Suppressor macrophage treated with lipopolysaccharide for 4 hours (primary cell): Measurements from ENCODE around the gene SLC39A11.

Experiments
- DNase-seq: peaks from one replicate; pipeline ENCODE4 v3.0.0-alpha.2; 2020

SLC39A11 gene

DNA sequence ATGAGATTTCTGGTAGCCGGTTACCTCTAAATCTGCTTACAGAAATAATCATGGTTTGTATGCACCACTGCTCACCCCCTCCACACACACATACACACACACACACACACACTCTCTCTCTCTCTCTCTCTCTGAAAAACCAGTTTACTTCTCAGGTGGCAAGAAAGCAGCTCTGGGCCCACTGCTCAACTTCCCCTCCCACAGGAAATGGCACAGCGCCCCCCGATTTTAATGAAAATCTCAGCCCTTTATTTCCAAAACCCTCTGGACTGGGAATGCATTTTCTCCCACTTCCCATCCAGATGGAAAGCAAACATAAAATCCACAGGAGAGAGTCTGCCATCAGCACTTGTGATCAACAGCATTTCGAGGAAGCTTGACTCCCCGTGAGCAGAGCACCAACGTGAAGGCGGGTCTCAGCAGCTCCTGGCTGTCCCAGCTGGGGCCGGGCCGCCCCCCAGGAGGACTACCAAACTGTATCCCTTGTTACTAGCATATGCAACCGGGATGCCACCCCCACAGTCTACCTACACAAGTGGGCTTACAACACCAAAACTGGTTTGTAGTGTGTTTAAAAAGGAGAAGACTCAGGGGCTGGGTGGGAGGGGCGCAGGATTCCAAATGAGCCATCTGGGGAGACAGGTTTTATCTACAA, 121.1 kb downstream of the SLC39A11 start:
- DNase-seq, result no peak

DNA sequence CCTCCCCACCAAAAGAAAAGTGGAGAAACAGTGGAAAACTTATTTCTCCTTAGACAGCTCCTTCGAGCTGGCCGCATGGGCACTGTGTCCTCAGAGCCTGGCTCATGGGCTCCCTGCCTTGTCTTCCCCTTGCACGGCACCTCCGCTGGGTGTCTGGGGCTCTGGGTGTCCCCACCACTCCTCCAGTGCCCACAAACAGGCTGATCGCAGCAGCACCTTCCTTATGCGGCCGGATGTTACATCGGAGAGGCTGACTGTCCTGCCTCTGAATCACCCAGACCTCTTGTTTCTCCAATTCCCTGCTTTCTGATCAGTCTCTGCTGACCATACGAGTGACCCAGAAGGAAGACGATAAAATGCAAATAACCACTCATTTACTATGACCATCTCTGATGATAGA, 121.7 kb downstream of the SLC39A11 start:
- no peak for DNase-seq

DNA sequence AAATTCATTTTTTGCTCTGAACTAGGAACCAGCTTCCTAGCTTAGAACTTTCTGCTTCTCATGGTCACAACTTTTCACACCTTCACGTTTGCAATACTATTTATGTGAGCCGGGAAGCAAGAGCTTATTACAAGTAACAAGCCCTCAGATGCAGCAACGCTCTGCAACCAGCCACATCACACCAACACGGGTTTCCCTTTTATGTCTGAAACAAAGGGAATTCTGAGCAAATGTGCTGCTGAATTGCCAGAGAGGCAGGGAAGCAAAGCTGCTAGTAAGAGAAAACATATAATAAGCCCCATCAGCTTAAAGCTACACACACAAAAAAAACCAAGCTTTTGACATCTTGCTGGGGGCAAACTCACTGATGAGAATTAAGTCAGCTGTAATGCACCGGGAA, 122.2 kb downstream of the SLC39A11 start:
- DNase-seq, result no peak

DNA sequence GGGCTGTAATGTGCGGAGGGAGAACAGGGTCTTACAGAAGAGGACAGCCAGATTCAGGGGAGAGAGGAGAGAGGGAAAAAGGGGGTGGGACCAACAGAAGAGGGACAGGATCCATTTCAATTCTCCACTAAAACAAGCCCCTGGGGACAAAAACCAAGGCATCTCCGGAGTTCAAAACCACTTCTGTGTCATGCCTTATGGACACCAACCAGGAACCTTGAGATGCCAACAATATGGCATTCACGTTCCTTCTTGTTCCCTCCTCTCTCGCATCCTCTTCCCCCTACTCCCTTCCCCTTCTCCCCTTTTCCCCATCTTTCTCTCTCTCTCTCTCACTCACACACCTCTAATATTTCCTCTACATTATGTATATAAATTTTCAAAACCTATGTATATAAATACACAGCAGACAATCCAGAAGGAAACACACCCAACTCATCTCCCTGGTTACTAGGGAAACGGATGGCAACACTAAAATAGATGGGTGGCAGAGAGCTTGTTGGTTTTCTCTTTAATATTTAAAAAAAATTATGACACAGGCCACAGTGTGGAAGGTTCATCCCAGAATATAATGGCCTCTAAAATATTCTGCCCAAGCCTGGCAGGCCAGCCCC, 123.1 kb downstream of the SLC39A11 start:
- DNase-seq, result no peak

DNA sequence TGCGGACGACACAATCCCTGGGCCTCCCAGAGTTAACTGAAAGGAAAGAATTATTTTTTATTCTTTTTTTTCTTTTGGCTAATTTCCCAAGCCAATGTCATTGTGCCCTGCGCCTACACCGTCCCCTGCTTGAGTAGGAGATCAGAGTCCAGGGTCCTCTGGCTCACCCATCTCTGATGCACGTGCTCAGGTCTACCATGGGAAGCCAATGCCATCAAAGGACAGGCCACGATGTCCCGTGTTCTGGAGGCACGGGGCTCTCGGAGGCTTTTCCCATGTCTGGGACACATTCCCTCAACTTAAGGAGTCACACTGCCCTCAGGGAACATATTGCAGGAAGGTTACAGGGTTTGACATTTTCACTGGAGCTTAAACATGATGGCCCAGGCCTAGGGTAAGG, 123.7 kb downstream of the SLC39A11 start:
- DNase-seq, result no peak

DNA sequence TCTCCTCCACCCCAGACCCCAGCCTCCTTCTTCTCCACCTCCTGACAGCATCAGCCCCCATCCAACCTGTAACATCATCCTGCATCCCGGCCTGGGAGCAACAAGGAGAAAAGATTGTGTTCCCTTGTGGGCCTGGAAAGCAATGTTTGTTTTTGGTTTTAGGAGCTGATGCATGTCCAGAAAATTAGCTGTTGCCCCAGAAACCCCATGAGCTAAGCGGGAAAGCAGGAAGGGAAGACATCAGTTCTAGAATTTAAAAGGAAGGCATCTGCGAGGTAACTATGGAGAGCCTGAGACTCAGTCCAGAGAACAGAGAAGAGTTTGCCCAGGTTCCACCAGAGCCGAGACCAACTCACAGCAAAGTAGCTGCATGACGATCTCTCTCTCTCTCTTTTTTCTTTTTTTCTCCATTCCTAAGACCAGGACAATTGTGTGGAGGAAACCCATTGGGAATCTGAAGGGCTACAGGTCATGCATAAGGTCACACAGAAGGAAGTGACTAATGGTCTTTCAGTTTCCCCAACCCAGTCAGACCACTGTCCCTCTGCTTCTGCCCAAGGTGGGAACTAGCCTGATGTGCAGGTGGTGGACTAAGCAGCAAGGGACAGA, 124.4 kb downstream of the SLC39A11 start:
- DNase-seq, result no peak

DNA sequence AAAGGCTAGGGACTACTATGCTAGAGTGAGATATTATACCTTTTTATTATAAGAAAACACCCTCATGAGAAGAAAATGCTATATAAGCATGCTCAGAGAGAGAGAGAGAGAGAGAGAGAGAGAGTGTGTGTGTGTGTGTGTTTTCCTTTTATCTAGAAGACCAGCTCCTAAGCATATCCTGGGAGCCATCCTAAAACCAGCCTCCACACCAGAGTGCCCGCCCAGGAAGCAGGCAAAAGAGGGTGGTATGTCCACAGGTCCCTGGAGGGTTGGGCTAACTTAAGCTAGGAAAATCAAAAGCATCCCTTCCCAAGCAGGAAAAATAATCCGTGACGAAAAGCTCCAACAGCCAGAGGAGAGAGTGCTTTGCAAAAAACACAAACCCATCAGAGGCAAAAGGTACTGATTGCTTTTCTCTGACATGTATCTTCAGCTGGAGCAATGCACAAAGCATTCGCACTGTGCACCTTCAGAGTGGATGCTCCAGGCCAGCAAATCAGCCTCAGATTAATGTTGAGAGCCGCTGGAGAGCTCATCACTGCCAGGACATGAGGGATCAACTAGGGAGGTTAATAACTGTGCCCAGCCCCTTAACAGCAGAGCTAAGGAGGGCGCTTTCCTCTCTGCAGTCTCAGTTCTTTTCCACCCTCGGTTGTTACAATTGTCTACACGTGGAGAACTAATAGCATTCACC, 125.1 kb downstream of the SLC39A11 start:
- DNase-seq, result no peak

DNA sequence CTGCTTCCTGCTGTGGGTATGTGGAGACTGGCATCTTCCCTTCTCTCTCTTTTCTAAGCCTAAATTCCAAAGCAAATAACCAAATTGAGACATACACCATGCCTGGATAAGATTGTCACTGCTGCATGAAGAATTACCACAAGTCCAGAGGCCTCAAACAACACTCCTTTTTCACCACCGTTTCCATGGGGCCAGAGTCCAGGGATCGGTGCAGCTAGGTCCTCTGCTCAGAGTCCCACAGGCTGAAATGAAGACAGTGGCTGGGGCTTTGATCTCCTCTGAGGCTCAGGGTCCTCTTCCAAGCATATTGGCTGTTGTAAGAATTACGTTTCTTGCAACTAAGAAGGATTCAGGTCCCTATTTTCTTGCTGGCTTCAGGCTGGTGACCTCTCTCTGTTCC, 130.4 kb downstream of the SLC39A11 start:
- DNase-seq, result no peak

DNA sequence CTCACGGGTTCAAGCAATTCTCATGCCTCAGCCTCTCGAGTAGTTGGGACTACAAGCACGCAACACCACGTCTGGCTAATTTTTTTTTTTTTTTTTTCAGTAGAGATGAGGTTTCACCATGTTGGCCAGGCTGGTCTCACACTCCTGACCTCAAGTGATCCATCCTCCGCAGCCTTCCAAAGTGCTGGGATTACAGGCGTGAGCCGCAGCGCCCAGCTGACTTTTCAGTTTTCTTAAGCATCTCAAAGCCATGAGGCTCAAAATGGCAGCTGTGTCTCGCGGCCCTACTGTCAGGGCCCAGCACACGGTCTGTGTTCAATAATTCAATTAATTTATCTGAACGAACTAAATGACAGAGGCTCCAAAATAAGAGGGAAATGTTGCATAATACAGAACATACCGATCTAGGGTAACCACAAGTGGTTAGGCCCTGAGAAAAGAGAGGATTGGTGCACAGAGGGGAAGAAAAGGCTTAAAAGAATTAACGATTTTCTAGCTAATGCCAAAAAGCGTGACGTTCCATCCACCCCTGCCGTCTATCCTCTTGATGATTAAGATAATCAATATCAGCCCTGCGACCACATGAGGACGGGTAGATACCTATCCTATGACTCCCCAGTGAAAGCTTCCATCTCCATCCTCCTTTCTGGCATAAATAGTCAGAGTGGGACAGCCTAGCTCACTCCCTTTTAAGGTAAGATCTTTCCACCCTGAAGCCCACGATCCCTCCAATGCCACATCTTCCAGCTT, 136.9 kb downstream of the SLC39A11 start:
- DNase-seq, result no peak

DNA sequence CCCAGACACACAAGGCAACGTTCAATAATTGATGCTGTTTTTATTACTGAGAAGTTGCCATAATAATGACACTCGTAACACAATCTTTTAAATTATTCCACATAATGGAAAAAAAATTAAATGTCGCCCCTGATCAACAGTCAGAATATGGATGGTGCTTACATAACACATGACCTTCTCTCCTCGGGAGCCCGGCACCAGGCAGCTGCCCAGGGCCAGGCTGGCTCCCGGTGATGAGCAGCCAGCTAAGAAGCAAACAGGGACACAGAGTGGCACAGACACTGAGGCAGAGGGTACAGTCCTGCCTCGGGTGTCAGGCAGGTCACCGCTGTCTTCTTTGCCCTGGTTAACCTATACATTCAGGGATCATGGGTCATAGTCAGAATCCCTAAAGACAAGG, 137.9 kb downstream of the SLC39A11 start:
- no peak for DNase-seq

DNA sequence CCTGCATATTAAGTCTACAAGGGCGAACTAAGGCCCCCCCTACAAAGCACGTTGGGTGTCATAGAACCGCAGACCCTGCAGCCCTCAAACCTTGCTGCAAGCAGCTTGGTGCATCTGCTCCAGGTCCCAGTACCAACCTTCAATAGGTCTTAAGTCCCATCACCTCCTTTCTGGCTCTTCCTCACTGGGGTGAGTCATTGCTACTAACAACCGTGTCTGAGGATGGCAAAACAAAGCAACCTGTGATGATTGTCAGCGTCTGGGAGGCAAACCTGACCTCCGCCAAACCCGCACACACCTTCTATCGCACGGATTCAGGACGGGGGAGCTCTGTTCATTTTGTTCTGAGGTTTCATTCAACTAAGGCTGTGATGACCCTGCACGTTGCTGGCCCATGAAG, 138.9 kb downstream of the SLC39A11 start:
- no peak for DNase-seq

DNA sequence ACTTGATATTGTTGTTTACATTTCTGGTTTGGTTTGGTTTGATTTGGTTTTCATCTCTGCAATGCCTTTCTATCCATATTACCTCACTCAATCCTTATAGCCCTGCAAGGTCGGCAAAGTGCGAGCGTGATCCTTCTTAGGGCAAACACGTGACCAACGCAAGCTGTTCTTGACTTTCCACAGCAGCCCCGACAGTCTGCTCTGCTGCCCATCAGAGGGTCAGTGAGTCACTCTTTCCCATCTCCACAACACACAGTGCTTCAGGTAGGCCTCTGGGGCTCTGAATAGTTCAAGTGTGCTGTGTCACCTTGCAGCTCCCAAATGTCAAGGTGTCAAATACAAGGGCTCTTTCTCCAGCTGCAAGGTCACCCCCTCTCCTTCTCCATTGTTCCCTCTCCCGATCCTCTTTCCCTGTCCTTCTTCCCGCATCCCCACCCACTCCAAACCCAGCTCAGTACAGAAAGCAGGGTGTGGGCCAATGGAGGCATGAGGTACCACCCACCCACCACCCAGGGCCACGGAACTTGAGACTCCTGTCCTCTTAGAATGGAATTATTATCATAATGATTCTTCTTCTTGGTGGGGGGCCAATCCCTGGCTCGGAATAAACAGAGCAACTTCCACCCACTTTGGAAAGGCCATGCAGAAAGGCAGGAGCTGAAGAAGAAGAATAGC, 139.7 kb downstream of the SLC39A11 start:
- no peak for DNase-seq

DNA sequence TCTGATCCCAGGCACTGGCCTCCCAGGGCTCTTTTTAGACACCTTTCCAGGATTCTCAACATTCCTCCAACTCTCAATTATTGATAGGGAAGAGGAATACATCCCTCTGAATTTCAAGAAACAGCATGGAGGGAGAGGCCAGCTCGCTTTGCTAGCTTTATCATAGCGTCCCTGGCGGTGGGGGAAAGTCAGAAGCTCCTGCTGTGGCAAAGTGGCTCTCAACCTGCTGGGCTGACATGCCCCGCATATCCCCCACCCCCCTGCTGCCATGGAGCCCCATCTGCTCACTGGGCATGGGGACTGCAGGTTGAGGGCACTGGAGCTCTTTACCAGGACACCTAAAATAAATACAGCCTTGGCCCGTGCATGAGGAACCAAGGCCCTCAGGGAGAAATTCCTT, 140.3 kb downstream of the SLC39A11 start:
- DNase-seq, result no peak

DNA sequence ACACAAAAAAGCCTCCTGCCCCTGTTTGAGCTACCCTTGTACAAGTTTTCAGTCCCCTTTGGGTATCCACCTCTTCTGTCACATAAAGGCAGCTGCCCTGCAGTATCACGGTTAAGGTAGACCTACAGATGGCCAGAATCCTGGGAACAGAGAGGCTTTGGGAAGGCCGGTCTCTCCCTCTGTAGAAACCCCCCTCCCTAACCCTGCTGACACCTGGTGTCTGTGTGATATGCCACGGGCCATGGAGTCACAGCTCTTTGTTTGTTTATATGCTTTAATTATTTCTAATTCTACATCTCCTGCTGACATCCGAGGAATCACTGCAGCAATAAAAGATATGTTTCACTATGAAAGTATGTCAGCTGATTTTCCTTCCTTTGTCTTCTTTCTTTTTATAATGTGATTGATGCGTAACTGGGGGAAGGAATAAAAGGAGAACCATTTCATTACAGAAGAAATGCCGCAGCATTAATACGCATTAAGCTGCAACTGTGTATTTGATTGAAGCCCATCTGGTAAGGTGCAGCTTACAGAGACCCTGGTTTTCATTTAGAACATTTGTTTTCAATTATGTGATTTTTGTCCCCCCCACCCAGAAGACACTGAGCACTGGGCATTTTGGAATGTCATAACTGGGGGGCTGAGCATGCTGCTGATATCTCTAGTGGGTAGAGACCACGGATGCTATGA, 142.1 kb downstream of the SLC39A11 start:
- DNase-seq, result no peak

DNA sequence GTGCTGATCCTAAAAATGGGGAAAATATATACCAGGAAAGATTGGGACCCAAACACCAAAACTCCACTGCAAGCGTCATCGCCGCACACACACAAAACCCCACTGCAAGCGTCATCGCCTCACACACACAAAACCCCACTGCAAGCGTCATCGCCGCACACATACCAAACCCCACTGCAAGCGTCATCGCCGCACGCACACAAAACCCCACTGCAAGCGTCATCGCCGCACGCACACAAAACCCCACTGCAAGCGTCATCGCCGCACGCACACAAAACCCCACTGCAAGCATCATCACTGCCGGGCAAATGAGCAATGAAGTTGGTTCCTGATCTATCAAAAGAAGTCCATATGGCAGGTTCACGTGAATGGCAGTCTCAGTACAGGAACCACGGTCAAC, 144.4 kb downstream of the SLC39A11 start:
- DNase-seq, result no peak

DNA sequence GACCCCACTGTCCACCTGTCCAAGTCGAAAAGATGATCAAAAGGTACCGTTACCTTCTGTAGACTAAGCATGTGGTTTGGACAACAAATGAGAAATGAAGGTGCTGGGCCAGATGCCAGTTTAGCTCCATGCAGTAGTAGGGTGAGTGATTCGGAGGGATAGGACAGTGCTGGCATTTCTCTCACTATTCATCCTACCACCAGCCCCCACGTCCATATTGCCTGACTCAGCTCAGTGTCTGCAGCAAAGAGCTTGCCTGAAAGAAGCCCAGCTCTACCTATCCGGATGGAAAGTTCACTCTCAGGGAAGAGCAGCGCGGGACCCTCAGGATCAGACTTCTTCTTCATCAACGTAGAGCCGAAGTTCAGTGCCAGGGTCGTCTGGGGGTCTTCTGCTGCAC, 145.0 kb downstream of the SLC39A11 start:
- no peak for DNase-seq

DNA sequence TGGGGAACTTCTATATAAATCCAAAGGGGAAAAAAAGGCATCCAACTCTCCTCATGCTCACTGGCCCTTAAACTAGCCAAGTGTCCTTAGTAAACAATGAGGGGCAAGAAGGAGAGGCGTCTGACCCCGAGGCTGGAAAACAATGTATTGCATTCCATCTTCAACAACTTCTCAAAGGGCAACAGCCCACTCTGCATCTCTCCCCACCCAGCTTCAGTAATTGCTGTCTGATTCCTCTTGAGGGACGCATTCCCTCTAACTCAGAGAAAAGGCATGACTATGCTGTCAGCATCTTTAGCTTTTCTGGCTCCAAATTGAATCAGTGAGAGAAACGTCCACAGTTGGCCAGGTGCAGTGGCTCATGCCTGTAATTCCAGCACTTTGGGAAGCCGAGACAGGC, 145.8 kb downstream of the SLC39A11 start:
- DNase-seq, result no peak

DNA sequence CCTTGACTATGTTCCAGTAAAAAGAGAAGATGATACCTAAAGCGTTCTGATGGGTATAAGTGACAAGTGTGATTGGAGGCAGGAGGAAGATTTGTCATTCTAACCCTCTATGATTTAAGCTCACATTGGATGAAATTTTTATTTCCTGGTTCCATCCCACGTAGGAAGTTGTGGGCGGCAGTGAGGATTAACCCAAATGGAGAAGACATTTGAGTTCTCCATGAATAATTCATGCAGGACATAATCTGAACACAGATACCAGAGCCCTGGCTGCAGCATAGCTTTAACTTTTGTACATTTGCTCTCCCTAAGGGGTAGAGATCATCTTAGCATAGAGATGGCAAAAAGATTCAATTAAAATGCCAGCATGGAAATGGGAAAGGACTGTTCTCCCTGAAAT, 146.3 kb downstream of the SLC39A11 start:
- DNase-seq, result peak; percentile 12

DNA sequence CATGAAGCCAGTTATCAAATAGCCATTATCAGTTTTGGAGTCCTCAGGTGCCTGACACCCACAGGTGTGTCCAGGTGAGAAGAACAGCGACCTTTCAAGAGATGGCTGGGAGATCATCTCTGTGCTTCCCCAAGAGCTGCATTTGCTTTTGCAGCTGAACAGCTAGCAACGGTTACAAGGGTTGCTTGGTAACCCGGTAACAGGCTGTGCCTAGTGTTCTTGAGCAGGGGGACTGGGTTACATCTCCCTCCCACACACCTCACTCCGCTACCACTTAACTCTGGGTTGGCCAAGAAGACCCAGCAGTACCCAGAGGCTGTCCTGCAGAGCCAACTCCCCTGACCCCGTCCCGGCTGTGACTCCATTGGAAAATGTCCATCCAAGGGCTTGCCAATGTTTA, 147.0 kb downstream of the SLC39A11 start:
- no peak for DNase-seq

DNA sequence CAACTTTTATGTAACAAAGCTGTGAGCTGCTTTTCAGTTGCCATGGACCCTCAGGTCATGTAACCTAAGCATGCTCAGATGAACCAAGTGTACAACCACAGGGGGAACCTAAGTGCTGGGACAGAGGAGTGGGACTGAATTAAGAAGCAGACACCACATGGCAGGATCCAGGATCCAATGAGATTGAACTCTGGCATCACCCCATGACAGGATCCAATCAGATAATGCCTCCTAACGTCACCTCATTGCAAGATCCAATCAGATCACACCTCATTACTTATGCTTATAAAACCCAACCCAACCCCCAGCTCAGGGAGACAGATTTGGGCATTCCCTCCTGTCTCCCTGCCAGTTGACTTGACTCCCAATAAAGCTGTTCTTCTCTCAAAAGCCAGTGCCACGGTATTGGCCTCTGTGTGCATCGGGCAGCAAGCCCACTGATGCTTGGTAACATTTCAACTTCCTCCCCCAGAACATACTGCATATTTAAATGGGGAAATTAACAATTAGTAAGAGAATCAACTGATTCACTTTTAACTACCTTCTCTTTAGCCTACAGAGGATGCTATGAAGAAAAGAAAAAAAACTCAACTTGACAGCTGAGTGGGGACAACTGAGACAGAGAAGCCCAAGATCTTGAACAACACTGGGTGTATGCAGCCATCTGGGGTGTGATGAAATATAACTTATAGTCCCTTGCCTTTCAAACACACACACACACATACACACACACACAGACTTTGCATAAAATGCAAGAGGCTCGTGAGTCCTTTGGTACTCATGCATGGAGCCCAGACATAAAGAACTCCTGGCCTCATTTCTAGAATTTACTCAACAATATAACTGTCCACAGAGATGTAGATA, 148.4 kb downstream of the SLC39A11 start:
- DNase-seq, result no peak

DNA sequence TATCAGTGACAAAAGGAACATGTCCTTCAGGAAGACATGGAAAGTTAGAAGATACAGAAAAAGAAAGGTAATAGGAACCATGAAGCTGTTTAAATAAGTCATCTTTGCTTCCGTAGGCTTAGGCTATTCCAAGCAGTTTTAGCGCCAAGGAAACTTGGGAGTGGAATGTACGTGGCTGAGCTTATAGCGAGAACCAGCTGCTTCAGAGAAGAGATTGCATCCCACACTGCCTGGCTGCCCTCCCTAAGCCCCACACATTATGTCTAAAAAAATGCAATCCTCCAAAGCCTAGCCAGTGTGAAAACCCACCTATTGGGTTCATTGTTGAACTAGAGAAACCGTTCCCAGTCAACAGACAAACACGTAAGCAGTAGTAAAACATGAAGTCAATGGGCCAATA, 149.9 kb downstream of the SLC39A11 start:
- no peak for DNase-seq
